WI38 (cell line): Measurements from ENCODE around the gene TMEM231.

Experiments
- H3K4me3 ChIP-seq: 2 replicates; pipeline ENCODE4 v1.5.1; 2011; ENCODE audit warnings: low read depth, mild to moderate bottlenecking, control low read depth, low read length
- TF ChIP-seq, protein P1 (sequence below): IDR thresholded peaks from 2 replicates; pipeline ENCODE4 v1.5.1; 2012; ENCODE audit warnings: low read depth, mild to moderate bottlenecking, control low read depth, low read length

The TMEM231 gene

DNA sequence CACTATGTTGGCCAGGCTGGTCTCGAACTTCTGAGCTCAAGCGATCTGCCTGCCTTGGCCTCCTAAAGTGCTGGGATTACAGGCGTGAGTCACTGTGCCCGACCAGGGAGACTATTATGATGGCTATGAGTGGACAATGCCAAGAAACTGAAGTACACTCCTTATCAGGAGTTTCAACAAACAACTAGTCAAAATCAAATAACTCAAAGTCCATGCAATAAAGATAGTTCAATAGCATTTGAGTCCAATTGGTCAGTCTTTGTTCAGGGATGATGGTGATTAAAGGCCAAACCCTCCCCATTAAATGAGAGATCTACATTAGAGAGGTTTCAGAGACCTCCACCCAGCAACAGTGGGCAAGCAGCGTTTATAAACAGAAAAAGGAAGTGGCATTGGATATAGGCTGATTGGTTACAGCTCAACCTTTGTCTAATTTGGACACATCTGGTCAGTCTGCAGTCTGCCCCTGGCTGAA, 28.2 kb downstream of the TMEM231 start:
- TF ChIP-seq, protein P1, sequence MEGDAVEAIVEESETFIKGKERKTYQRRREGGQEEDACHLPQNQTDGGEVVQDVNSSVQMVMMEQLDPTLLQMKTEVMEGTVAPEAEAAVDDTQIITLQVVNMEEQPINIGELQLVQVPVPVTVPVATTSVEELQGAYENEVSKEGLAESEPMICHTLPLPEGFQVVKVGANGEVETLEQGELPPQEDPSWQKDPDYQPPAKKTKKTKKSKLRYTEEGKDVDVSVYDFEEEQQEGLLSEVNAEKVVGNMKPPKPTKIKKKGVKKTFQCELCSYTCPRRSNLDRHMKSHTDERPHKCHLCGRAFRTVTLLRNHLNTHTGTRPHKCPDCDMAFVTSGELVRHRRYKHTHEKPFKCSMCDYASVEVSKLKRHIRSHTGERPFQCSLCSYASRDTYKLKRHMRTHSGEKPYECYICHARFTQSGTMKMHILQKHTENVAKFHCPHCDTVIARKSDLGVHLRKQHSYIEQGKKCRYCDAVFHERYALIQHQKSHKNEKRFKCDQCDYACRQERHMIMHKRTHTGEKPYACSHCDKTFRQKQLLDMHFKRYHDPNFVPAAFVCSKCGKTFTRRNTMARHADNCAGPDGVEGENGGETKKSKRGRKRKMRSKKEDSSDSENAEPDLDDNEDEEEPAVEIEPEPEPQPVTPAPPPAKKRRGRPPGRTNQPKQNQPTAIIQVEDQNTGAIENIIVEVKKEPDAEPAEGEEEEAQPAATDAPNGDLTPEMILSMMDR: no peak
- no peak overlapping the region for H3K4me3 ChIP-seq

- H3K4me3 ChIP-seq: no peak overlapping the region
- TF ChIP-seq, protein P1: no peak
Measured at GRCh38 chr16:75526032-75526790, 29.8 kb downstream of the TMEM231 start.

DNA sequence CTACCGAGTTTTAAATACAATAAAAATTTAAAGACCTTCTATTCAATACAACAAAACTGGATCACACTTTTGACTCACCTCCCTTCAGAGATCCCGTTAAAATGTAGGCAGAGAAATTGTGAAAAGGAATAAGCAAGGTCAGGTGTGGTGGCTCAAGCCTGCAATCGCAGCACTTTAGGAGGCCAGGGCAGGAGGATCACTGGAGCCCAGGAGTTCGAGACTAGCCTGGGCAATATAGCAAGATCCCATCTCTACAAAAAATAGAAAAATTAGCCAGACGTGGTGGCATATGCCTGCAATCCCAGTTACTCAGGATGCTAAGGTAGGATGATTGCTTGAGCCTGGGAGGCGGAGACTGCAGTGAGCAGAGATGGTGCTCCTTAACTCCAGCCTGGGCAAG, 36.9 kb downstream of the TMEM231 start:
- no peak overlapping the region for H3K4me3 ChIP-seq
- TF ChIP-seq, protein P1: no peak

DNA sequence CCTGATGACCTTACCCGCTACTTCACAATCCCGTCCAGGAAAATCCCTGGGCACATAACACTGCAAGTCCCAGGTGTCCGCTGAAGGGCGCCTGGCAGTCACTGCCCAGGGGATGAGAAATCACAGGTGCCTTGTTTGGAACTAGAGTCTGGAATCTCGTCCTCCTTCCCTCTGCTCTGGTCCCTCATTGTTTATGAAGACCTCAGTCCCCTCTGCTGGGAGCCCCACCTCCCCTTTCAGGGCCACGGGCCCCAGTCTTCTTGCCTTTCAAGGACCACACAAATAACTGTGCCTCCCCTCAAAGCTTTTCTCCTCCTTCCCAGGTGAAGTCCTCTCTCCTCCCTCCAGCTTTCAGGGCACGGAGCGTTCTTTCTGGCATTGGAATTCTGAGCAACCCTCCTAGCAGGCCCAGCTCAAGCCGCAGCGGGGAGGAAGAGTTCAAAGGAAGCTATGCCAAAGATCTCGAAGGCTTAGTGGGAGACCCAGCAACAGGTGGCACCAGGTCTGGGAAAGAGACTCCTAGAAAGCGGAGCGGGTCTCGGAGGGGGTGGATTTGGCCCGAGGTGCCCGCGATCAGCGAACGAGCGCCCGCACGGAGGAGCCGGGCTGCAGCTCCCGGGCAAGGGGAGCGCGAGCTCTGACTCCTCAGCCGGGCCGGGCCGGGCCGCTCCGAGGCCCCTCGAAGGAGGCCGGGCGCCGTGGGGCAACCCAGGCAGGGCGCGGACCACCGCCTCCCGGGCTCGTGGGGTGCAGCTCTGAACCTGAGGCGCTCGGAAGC, 39.7 kb downstream of the TMEM231 start:
- peak overlapping the region; percentile 79 for H3K4me3 ChIP-seq

DNA sequence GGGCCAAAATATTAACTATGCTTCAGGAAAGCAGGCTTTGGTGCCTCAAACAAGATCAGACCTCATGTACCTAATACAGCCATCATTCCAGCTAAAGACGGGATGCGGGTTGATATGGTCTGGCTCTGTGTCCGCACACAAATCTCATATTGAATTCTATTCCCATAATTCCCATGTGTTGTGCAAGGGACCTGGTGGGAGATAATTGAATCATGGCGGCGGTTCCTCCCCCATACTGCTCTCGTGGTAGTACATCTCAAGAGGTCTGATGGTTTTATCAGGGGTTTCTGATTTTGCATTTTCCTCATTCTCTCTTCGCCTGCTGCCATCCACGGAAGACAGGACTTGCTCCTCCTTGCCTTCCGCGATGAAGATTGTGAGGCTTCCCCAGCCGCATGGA, 41.8 kb downstream of the TMEM231 start:
- TF ChIP-seq, protein P1: no peak

DNA sequence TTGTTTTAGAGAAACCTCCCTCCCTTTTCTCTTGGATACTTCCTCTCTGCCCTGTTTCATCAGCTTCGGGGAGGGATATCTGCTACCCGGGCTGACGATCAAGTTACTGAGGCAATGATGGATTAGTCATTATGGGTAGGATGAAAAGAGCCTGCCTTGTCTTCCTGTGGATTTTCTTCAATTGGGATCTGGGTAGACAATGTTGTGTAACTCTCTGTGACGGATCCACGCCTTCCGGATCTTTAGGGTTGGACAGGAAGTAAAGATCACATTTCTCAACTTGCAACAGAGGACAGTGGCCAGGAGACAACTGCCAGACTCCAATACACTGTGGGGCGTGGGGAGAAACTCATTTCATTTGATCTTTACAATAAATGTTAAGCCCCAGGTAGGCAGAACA, 49.5 kb downstream of the TMEM231 start:
- TF ChIP-seq, protein P1: no peak
- H3K4me3 ChIP-seq: no peak overlapping the region

More for the DNA sequence above, 41.8 kb downstream of the TMEM231 start:
- no peak overlapping the region for H3K4me3 ChIP-seq

DNA sequence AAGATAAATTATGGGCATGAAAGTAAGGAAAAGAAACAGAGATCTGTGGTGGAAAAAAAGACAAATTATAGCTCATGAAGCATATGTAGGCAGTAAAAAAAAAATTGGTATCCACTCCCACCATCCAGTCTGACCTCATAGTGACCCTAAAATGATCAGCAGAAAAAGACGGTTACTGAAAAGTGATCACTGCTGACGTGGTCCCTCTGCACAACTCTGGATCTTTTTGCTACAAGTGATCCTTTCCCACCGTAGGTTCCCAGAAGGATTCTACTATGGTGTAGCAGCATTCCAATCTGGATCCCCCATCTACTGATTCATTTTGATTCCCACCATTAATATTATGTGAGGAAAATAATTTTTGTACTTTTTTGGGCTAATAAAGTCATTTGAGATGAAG, 49.9 kb downstream of the TMEM231 start:
- H3K4me3 ChIP-seq: no peak overlapping the region
- TF ChIP-seq, protein P1: no peak
